T-helper 1 cell (primary cell): ENCODE data around the gene ZG16B.
A peak's percentile ranks its signal among the peaks of the same experiment; 100 is the strongest.

ENCODE experiments used
- DNase-seq, 5 donors: peaks; one replicate each; pipeline ENCODE4 v3.0.0-alpha.2; 2012 to 2020

Gene ZG16B

DNA sequence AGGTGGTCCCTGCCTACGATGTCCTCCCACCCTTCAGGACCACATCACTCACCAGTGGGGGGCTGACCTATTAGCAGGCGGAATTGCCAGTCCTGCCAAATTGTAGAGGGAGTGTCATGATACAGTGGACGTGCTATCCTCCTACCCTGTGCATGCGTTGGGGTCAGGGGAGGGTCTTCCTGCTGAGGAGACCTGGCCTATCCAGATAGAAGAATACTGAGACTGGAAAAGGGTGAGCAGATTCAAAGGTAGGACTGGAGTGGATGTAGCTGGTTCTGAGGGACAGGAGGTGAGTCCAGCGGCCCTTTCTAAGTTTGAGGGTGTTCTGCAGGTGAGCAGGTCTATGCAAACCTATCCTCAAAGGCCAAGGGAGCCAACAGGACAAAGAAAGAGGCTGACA, 23.8 kb upstream of the ZG16B start:
- no peak for DNase-seq

DNA sequence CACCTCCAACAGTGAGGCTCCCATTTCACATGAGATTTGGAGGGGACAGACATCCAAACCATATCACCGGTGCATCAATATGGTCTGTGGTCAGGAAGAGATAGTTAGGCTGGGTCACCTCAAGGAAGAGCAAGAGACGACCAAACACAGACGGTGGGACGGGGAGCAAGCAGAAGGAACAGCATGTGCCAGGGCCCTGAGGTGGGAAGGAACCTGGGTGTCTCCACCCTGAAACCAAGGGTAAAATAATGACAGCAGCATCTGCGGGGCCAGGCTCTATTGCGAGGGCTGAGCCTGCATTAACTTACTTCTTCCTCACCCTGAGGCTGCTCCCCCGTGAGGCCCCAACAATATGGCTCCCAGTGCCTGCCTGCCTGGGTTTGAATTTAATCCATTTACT, 21.9 kb upstream of the ZG16B start:
- DNase-seq, result no peak

DNA sequence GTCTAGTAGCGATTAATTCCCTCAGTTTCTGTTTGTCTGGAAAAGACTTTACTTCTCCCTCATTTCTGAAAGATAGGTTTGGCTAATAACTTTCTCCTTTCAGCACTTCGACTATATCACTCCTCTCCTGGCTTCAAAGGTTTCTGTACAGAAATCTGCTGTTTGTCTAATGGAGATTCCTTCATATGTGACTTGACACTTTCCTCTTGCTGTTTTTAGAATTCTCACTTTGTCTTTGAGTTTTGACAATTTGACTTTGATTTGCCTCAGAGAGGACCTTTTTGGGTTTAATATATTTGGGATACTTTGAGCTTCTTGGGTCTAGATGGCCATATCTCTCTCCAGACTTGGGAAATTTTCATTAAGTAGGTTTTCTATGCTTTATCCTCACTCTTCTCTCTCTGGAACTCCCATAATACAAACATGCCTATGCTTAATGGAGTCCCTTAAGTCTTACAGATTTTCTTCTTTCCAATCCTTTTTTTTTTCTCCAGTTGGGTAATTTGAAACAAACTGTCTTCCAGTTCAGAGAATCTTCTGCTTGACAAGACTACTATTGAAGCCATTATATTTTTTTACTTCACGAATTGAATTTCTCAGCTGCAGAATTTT, 20.8 kb upstream of the ZG16B start:
- DNase-seq, result no peak

DNA sequence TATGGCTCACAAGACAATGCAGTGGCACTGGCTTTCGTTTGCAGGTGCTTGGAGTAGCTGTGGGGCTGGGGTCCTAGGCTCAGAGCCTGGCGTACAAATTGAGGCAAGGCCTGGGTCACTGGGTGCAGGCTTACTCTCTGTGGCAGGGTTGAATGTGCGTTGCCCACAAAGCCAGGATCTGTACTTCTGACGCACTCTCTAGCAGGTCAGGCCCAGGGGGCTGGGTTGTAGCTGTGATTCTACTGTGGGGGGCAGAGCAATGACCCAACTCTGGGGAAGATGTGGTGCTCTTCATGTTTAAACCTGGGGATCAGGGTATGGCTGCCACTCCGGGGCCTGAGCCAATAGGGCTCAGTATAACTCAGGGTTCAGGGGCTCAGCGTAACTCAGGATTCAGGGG, 19.5 kb upstream of the ZG16B start:
- DNase-seq, result no peak

DNA sequence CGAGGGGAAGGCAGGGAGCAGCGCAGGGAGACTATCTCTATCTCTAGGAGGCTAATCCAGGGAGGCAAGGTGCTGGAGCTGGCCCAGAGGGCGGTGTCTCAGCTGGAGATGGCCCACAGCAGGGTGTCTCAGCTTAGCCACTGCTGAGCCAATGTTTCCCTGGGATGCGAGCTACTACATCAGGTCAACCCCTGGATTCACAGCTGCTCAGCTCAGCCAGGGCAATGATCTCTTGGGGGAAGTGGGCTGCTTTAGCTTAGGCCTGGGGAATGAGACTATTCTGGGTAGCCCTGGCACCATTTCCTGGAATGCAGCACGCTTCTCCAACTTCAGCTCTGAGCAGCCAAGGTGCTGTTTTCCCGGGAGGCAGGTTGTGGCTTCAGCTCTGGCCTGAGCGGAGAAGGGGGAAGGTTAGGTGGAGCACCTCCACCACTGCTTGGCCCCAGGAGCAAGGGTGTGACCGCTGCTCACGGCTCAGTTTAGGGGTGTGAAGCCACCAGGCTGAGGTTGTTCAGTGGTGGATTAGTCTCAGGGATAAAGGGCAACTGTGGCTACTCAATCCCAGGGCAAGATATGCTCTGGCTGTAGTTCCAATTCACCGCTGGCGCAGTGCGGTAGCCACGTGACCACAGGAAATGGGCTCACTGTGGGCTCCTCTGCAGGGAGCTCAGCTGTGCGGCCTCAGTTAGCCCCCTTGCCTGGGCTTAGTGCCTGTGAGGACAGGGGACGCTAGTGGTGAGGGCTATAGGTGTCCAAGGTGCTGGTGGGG, 18.2 kb upstream of the ZG16B start:
- no peak for DNase-seq

DNA sequence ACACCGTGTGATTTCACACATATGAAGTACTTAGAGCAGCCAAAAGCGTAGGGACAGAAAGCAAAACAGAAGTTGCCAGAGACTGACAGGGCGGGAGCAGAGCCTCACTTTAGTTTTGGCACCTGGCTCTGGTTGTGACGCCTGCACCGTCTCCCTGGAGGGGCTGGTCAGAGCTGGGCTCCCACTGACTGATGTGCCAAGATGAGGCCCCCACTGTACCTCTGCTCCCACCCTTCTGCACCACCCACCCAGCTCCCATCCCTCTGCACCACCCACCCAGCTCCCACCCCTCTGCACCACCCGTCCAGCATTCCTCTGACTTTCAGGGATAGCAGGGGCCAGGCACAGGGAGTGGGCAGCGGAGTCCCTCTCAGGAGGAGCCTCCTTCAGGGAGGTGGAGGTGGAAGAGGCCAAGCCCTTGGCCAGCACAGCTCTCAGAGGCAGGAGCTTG, 16.3 kb upstream of the ZG16B start:
- no peak for DNase-seq

DNA sequence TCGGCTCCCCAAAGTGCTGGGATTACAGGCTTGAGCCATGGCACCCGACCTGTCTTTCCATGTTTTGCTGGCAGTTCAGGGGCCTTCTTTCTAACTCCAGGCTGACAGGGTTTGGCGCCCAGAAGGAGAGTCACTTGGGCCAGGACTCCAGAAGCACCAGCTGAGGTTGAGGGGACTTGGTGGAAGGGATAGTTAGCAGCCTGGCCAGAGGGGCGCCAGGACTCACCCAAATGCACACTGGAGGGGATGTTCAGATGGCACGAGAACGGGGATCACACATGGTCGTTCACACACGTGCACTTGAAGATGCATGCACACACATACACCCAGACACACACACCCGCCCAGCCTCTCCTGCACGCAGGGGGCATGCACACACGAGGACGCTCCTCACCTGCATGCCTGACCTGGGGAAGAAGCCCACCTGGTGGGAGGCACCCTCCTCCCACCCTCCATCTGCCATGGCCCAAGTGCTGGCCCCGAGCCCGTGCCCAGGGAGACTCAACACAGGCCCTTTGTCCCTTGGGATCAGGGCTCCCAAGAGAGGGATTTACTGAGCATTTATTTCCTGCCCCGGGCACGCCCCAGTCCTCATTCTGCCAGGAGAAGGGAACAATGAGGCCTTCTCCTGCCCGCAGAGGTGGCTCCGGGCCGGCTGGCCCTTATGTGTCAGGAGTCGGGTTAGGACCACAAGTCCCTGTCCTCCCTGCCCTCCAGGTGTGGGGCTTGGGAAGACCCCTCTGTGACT, 15.4 kb upstream of the ZG16B start:
- DNase-seq, result no peak

DNA sequence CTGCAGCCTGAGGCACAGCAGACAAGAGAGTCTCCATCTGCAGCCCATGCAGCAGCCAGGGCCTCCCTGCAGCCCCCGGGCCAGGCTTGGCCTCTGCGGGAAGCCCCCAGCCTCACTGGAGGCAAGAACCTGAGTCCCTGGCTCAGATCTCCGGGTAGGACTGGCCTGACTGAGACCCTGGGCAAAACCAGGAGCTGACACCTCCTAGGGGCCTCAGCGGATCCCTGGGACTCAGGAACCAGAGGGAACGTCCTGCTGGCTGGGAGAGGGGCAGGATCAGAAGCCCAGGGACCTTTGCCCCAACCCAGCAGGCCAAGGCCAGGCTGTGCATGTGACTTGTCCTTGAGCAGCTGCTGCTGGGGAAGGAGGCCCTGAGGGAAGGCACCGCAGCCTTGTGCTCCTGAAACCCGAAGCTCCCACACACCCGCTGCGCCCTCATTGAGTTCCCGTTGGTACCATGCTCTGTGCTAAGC, 14.8 kb upstream of the ZG16B start:
- DNase-seq, result no peak

DNA sequence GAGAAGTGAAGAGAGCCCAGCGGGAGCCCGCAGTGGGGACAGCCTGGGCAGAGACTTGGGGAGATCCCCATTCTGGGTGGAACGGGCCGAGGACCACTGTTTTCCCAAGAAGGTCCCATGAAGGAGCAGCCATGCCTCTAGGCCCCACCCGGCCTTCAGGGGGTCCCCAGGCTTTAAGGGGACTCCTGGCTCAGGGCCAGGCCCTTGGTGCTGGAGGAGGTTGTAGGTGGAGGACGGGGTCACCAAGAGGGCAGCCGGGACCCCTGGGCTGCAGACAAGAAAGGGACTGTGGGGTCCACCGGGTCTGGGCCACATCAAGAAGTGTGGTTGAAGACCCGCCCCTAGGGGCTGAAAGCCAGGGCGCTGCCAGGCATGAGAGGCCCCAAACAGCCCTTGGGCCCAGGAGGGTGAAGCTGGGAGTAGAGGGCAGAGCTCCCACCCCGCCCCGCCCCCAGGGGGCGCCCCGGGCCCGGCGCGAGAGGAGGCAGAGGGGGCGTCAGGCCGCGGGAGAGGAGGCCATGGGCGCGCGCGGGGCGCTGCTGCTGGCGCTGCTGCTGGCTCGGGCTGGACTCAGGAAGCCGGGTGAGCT, 13.3 kb upstream of the ZG16B start, which contains the start of gene PRSS21:
TSS of gene PRSS21 (plus strand) at position 487 of the 589 bp plus-strand sequence. CDS start at position 519, 32 bp downstream.
- peak in 3 of 5 donors; percentile 15 to 17 (median 17) for DNase-seq

DNA sequence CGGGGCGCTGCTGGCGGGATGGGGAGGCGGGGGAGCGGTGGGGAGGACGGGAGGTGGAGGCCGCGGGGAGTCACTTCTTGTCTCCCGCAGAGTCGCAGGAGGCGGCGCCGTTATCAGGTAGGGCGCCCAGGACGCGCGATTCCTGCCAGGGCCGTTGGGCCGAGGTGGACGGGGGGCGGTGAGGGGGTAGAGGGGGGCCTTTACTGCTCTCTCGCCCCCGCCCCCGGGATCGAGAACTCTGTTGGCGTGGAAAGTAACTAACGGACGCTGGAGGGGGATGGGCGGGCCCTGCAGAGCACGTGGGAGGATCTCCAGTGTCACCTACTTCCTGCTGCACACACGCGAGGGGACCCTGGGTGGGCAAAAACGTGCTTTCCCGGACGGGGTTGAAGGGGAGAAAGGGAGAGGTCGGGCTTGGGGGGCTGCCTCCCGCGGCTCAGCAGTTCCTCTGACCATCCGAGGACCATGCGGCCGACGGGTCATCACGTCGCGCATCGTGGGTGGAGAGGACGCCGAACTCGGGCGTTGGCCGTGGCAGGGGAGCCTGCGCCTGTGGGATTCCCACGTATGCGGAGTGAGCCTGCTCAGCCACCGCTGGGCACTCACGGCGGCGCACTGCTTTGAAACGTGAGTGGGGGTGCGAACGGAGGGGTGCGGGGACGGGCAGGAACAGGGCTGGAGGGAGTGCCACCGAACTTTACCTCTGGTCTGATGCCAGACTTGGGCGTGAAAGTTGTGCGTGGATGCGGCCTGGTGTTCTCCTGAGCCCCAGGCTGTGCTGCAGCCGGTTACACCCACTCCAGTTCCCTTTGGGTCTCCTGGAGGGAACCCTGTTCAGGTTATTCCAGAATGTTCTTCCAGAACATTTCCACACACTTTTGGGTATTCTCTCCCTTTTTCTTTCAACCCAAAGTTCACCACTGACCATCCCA, 12.5 kb upstream of the ZG16B start:
- DNase-seq, result no peak

DNA sequence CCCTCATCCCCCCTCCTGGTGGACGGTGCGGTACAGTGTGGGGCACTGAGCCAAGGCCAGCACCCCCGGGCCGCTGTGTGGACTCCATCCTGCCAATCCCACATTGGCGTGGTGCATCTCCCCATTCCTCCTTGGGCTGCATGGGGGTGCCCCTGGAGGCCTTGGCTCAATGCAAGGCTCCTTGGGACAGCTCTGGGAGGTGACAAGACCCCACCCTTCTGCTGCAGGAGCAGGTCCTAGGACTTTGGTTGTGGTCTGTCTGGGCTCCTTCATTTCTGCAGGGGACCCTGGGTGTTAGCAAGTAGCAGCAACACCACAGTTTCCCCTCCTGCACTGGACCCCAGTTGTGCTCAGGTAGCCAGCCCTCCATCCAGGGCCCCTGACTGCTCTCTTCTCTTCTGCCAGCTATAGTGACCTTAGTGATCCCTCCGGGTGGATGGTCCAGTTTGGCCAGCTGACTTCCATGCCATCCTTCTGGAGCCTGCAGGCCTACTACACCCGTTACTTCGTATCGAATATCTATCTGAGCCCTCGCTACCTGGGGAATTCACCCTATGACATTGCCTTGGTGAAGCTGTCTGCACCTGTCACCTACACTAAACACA, 11.7 kb upstream of the ZG16B start:
- DNase-seq, result no peak

DNA sequence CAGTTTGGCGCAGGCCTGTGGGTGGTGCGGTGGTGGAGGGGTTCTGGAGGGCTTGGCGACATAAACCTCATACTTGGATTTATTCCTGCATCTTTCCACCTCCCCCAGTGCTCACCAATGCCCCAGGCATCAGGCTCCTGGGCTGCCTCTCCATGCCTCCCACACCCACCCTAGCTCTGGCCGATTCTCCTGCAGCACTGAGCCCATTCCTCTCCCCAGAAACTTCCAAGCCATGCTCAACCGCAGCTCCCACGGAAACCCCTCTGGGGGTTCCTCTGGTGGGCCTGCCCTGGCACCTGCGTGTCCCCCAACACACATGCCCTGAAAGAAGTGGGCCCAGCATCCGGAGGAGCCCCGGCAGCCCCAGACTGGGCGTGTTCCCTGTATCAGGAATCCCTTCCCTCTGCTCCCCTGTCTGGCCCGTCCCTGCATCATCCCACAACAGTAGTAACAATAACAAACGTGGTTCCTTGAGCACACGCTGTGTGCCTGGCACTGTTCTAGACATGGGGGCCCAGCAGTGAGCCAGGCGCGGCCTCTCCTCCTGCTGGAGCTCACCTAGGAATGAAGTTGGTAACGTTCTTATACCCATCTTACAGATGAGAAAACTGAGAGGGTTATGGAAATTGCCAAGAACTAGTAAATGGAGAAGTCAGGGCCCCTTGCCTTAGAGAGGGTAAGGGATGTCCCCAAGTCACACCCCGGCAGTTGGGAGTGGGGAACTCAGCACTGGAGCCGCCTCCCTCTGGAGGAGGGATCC, 10.7 kb upstream of the ZG16B start:
- no peak for DNase-seq

DNA sequence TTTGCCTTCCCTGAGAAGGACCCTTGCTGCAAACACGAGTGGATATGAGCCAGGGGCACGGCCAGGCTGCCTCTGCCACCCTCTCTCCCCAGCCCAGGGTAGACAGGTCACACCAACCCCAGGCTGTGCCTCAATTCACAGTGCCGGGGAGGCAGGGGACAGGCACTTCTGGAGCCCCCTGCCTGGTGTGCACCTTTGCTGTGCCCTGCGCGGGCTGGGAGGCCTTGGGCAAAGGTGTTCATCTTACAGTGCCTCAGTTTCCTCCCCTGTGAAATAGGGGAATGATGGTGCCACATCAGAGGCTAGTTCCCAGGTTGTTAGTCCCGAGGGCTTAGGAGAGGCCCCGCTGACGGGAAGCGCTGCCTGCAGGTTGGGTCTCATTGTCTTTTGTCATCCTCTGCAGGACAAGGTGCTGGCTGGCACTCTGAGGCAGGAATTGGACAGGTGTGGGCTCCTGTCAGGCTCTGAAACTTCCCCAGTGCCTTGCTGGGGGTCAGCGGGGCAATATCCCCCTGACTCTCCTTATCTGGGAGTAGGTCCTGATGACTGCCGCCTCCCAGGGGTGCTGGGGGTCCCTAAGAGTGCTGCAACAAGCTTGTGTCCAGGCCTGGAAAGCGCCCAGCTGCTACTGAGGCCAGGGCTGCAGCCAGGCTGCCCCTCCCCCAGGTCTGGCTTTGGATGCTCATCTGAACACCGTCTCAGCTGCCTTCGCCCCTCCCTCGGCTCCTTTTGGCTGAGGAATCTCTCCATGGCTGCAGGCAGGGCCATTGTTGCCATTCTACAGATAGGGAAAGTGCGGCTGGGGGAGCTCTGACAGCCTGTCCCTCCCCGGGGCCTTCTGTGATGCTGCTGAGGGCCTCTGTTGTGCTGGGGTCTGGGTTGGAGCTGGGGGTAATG, 9.9 kb upstream of the ZG16B start:
- DNase-seq, result no peak

DNA sequence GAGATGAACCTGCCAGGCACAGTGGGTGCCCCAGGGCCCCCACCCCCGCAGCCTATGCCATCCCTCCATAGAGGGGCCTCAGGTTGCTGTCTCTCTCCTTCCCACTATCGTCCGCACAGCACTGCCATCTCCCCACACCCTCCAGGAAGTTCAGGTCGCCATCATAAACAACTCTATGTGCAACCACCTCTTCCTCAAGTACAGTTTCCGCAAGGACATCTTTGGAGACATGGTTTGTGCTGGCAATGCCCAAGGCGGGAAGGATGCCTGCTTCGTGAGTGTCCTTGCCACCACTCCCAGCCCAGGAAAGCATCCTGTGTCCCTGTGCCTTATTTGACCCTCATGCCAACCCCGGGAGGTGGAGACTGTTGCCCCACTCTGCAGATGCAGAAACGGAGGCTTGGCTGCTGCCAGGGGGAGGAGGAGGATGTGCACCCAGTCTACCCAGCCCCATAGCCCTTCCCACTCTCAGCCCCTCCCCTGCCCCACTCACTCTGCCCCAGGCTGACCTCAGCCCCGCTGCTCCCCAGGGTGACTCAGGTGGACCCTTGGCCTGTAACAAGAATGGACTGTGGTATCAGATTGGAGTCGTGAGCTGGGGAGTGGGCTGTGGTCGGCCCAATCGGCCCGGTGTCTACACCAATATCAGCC, 9.1 kb upstream of the ZG16B start:
- DNase-seq, result no peak

DNA sequence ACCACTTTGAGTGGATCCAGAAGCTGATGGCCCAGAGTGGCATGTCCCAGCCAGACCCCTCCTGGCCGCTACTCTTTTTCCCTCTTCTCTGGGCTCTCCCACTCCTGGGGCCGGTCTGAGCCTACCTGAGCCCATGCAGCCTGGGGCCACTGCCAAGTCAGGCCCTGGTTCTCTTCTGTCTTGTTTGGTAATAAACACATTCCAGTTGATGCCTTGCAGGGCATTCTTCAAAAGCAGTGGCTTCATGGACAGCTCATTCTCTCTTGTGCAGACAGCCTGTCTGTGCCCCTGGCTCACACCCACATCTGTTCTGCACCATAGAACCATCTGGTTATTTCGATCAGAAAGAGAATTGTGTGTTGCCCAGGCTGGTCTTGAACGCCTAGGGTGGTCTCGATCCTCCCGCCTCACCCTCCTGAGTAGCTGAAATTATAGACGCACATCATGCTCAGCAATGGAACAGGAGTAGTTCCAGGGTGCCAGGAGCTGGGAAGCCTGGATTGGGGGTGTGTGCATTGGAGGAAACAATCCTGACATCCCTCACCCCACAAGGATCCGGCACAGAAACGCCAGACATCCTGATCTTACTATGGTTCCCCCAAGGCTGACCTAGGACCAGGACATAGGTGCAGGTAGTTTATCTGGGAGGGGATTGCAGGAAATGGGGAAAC, 8.5 kb upstream of the ZG16B start:
- no peak for DNase-seq

DNA sequence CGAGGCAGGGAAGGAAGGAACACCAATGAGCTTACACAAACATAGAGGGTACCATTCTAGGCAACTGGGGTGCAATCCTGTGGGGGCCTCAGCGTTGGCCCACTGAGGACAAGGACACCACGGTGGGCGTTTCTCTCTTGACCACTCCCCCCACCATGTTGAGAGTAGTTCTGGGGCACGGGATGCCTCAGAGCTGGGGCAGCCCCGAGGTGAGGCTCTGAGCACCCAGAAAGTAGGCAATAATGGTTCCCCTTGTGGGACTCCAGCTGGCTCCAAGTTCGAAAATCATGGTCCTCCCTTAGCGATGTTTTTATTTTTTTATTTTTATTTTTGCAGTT, 8.0 kb upstream of the ZG16B start:
- no peak for DNase-seq

DNA sequence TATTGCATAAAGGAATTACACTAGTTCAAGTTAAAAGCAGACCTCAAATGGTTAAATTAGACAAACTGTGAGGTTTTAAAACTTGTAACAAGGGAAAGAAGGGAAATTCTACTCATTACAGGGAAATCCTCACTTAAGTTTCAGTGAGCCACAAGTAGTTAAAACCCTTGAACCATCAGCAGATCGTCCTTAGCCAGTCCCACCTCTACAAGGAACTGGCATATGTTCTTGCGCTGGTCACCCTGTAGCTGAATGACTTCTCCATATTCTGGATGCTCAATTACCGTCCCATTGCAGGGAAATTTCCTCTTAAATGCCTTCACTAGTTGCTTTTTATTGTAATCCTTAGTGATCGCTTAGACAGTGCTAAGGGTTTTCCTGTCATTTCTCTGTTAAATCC, 7.6 kb upstream of the ZG16B start:
- no peak for DNase-seq

DNA sequence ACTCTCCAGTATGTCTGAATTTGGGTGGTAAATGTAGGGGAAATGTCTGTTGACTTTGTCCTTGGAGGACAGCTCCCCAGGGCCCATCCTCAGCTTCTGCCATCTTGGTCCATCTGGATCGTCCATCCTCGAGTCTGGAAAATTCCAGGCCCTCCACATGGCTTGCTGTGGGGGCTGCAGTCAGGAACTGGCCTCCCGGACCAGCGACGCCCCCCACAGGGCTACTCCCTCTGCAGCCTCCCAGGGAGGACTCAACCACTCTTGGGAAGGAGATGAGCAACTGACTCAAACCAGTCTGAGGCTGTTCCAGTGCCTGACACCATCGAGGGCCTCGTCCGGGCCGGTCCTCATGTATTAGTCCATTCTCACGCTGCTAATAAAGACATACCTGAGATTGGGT, 5.5 kb upstream of the ZG16B start:
- DNase-seq, result no peak
